Right cardiac atrium (tissue), 5 donors: ENCODE measurements around the gene CD300LG. TPM values are rescaled to one million over a fixed set of nuclear protein-coding genes. Genes with fewer than 3 reads are reported as not detected.

Source experiments
- ATAC-seq, 2 donors: fragments of 200-7000 bp; cut with Tn5 transposase; one replicate each; pipeline versions ENCODE4 v1.8.0 to v1.9.1; 2020; ENCODE audit warnings: moderate library complexity in 2 of 2, mild to moderate bottlenecking in 1 of 2
- DNase-seq, 3 donors: peaks; one replicate each; pipeline ENCODE4 v3.0.0-alpha.2; 2020
- H3K27ac ChIP-seq: one replicate; pipeline ENCODE4 v1.5.1; 2013; ENCODE audit warnings: mild to moderate bottlenecking, low read length, control low read depth, moderate library complexity
- H3K27me3 ChIP-seq: one replicate; pipeline ENCODE4 v1.6.1; 2013; ENCODE audit not compliant: control insufficient read depth, insufficient read depth
- H3K4me1 ChIP-seq: one replicate; pipeline ENCODE4 v1.6.1; 2013; ENCODE audit warnings: low read length; ENCODE audit not compliant: control insufficient read depth, insufficient read depth
- H3K4me3 ChIP-seq: one replicate; pipeline ENCODE4 v1.5.1; 2013; ENCODE audit warnings: low read length, control low read depth
- H3K9me3 ChIP-seq: one replicate; pipeline ENCODE4 v1.6.1; 2013; ENCODE audit warnings: low read length; ENCODE audit not compliant: control insufficient read depth
- WGBS: extraction: QIAGEN DNeasy Blood & Tissue Kit; methylation state at CpG from one replicate; pipeline ENCODE4 v1.1.7; 2013; 5-methylcytosine and 5-hydroxymethylcytosine counted together
- intact Hi-C, 4 donors: fragments of 100-400 bp; cut with DNase I; formaldehyde crosslinking; loops; one replicate each; pipeline versions ENCODE4 v1.11.0 to v1.14.0; 2022 to 2023
- polyA plus RNA-seq: library from polyadenylated mRNA; stranded (reverse); fragments of 200-250 nt; gene quantifications from one replicate; pipeline ENCODE4 v1.2.3, GENCODE V29; 2013
- total RNA-seq, 4 donors: library from RNA; stranded (reverse); fragmentation: NEBNext Ultra II Directional; extraction: Animal tissue kit (Norgen Biotek cat#: 25700); gene quantifications; one replicate each; pipeline ENCODE4 v1.2.1, GENCODE V29; 2021
- donor health status: healthy with polysubstance abuse.
- donor health status: DM: no; HTN: yes; CAD: no.
- donor health status: DM: no; HTN: no; CAD: no.
- donor health status: DM: no; HTN: yes; CAD: no; lungs with severe emphysema.
- donor health status: DM: yes; HTN: yes; CAD: no.

Gene CD300LG
- total and polyA plus RNA-seq, 5 donors: 3.8 to 29.2 (median 11.2) TPM

DNA sequence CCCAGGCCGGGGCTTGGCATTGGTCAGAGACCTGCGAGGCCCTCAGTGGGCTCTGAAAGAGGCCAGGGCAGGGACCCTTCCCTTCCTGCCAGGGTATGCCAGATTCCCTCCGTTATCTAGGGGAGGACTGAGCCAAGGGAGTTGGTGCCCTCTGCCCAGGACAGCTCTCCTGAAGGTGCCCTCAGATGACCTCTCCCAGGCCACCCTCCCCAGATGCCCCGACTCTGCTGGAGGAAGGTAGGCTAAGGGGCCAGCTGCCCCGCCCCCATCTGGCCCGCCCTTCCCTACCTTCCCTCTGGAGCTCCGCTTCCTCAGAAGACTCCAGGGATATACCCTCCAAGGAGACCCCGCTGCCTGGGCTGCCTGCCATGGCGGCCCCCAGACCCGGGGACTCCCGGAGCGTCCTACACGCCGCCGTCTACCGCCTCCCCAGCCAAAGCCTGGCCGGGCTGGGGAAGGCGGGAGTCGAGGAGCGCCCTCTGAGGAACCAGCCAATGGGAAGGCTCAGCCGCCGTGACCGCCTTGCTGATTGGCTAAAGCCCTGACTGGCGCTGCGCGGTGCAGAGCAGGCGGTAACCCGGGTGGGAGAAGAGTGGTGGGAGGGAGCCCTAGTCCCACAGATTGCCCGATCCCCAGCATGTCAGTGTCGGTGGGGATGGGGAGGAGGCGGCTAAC is 53.3 kb downstream of the CD300LG start:
- Histone ChIP-seq H3K9me3 (no peaks in the 10 kb centered on the region), H3K4me1 (no peaks in the 10 kb centered on the region), H3K4me3 (peak overlapping the region; percentile 31), H3K27me3 (no peaks in the 10 kb centered on the region), H3K27ac (no peak overlapping the region)
- ATAC-seq (peak; percentile 97), DNase-seq (peak; percentile 88 to 95 (median 94))
- intact Hi-C loops: no loop called here
- 2% methylated on average over 31 of the region's 31 CpGs for WGBS

DNA sequence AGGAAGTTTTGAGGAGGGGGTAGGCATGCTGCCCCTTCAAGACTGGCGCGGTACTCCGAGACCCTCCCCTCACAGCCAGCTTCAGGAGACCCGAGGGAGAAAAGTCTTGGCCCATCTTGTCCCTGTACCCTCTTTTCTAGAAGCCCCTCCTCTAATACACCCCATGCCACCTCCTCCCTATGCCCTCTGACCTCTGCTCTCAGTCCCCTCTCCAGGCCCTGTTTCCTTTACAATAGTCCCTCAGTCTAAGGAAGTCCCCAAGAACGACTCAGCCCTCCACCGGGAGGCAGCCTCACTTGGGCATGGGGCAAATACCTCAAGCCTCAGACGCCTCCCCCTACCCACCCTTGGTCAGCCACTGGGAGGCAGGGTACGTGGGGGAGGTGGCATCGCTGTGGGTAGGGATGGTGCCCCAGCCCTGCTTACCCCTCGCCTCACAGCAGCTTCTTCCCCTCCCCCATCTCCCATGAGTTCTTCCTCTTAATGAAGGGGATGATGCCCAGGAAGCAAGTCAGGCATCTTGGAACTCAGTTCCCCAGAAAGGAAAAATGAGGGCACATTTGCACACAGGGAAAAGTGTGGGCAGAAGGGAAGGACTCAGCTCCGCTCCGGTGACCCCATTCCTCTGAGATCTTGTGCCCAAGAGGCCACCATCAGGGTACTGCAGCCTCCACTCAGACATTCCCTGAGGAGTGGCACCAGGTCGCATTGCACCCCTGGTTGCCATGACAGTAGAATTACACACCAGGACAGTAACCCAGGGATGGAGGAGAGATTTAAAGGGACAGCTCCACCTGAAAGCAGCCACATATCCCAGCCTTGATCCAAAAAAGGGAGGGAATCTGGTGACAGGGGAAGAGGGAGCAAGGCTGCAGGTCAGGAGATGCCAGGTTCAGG is 54.1 kb downstream of the CD300LG start:
- H3K4me3 ChIP-seq: peak overlapping the region; percentile 31

DNA sequence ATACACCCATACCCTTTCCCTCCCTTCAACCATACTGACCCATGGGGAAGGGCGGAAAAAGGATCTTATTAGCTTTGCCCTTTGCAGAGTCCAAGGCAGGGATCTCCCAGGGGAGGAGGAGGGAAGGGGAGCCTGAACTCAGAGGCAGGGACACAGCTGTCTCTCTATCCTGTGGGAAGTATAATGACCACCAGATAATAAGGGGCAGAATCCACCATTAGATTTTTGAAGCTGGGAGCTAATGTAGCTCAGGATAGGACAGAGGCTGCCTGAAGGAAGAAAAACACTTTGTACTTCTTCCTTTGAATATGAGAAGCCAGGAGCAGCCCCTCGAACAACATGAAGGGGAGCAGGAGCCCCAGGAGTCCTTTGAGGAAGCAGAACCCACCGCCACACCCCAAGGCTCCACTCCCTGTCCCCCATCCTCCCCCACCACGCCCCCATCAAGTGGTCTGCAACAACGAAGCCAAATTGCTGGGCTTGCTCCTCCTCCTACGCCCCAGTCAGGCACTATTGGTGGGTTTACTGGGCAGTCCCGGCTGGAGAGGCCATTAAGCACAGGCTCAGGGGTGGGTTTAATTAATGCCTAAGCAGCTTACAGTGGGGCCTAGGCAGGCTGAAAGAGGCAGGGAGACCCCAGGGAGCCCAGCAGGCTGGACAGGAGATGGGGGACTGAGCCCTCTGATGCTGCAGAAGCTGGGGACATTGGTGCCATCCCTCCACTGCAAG is 55.0 kb downstream of the CD300LG start:
- H3K27ac ChIP-seq: no peak overlapping the region
- no peaks in the 10 kb centered on the region for H3K9me3 ChIP-seq
- no peaks in the 10 kb centered on the region for H3K27me3 ChIP-seq
- WGBS: 67% methylated on average over 7 of the region's 7 CpGs
- DNase-seq: no peak
- H3K4me3 ChIP-seq: no peak overlapping the region
- H3K4me1 ChIP-seq: peaks cover 5% of the 10 kb centered on the region
- ATAC-seq: no peak
- intact Hi-C loops: no loop called here

More for the DNA sequence above, 54.1 kb downstream of the CD300LG start:
- Histone ChIP-seq H3K4me1 (peaks cover 4% of the 10 kb centered on the region), H3K27me3 (no peaks in the 10 kb centered on the region), H3K9me3 (no peaks in the 10 kb centered on the region), H3K27ac (no peak overlapping the region)
- intact Hi-C loops: no loop called here
- WGBS: 35% methylated on average over 13 of the region's 13 CpGs
- no peak for DNase-seq
- ATAC-seq: no peak

GRCh38 chr17:43905400-43905984 is 58.5 kb downstream of the CD300LG start:
- peaks cover 5% of the 10 kb centered on the region for H3K4me1 ChIP-seq
- ATAC-seq: no peak
- intact Hi-C loops: no loop called here
- WGBS: 46% methylated on average over 3 of the region's 3 CpGs
- H3K9me3 ChIP-seq: no peaks in the 10 kb centered on the region
- no peak overlapping the region for H3K27ac ChIP-seq
- no peak for DNase-seq
- H3K27me3 ChIP-seq: no peaks in the 10 kb centered on the region
- peak overlapping the region; percentile 74 for H3K4me3 ChIP-seq

GRCh38 chr17:43905985-43906852 is 59.2 kb downstream of the CD300LG start:
- intact Hi-C loops: no loop called here
- 5% methylated on average over 37 of the region's 37 CpGs for WGBS
- DNase-seq (peak; percentile 80 to 91 (median 88)), ATAC-seq (peak; percentile 76 to 79)
- peak overlapping the region; percentile 74 for H3K4me3 ChIP-seq
- H3K27me3 ChIP-seq: no peaks in the 10 kb centered on the region
- H3K27ac ChIP-seq: no peak overlapping the region
- H3K9me3 ChIP-seq: no peaks in the 10 kb centered on the region
- H3K4me1 ChIP-seq: peaks cover 5% of the 10 kb centered on the region

- Histone ChIP-seq H3K4me1 (peaks cover 5% of the 10 kb centered on the region), H3K4me3 (peak overlapping the region; percentile 74), H3K27ac (peak overlapping the region; percentile 58), H3K9me3 (no peaks in the 10 kb centered on the region), H3K27me3 (no peaks in the 10 kb centered on the region)
- ATAC-seq (peak; percentile 11 to 13), DNase-seq (no peak)
- under 1% methylated on average over 29 of the region's 29 CpGs for WGBS
- intact Hi-C loops: no loop called here
Measured at GRCh38 chr17:43906951-43907424, 60.0 kb downstream of the CD300LG start.

GRCh38 chr17:43907425-43907981 is 60.5 kb downstream of the CD300LG start, which contains the start of gene MPP2:
MPP2 (minus strand) TSS chr17:43907536; CDS start chr17:43904460, 3,076 bp downstream.
- Histone ChIP-seq H3K27ac (peak within 1 kb of the TSS; percentile 58), H3K27me3 (no peaks in the 10 kb centered on the region), H3K4me3 (peak within 1 kb of the TSS; percentile 74), H3K9me3 (no peaks in the 10 kb centered on the region), H3K4me1 (peaks cover 5% of the 10 kb centered on the region)
- intact Hi-C loops: no loop called here
- DNase-seq: peak; percentile 68 to 89 (median 88)
- WGBS: under 1% methylated on average over 36 of the region's 36 CpGs
- ATAC-seq: peak; percentile 74 to 77

DNA sequence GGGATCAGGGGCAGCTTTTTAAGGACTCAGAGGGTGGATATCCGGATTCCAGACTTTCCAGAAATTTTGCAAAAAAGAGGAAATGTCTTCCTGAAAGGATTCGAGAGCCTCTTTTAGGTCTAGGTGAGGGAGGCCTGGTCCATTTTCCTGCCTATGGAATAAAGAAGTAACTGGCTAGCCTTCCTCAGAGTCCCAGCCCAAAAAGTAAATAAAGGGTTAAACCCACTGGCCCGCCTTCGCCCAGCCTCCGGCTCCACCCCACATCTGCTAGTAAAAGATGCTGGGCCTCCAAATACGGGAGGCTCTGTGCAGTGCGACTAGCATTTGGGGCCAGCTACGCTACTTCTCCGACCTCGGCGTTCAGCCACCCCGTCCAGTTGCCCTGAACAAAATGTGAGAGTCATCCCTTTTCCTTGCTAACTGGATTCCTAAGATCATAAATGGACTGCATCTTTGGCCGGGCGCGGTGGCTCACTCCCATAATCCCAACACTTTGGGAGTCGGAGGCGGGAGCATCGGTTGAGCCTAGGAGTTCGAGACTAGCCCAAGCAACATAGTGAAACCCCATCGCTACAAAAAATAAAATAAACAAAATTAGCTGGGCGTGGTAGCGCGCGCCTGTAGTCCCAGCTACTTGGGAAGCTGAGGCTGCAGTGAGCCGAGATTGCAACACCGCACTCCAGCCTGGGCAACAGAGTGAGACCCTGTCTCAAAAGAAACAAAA is 61.2 kb downstream of the CD300LG start:
- no peaks in the 10 kb centered on the region for H3K9me3 ChIP-seq
- intact Hi-C loops: no loop called here
- peak; percentile 74 to 90 (median 87) for DNase-seq
- H3K4me1 ChIP-seq: peaks cover 5% of the 10 kb centered on the region
- ATAC-seq: peak; percentile 72 to 76
- 19% methylated on average over 26 of the region's 26 CpGs for WGBS
- no peaks in the 10 kb centered on the region for H3K27me3 ChIP-seq
- H3K27ac ChIP-seq: peak overlapping the region; percentile 58
- H3K4me3 ChIP-seq: peak overlapping the region; percentile 74

DNA sequence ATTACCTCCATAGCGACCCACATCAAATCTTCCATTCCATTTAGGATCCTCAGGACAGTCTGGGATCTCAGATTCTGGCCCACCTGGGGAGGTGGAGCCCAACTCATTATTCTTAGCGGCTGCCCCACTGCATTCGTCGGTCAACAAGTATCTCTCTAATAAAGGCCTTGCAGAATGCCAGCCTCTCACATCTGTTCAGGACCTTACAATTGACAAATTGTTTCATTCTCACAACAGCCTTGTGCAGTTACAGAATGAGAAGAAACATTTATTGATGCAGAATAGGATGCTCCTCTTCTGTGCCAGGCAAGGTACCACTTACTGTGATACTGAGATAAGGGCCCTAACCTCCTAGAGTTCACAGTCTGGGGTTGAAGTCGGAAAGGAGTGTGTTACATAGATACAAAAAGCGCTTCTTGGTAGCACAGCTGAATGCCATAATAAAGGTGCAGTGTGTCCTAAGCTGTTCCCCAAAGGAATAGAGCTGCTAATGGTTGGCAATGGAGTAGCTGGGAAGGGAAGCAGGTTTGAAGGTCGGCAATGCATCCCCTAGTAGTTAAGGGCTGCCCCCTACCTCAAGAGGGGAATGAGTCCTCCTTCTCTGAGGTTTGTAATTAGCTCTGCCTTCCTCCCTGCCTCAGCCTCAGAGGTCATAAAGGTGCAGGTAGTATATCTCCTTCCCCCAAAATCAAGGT is 62.7 kb downstream of the CD300LG start:
- no peak for DNase-seq
- H3K27me3 ChIP-seq: no peaks in the 10 kb centered on the region
- peaks cover 5% of the 10 kb centered on the region for H3K4me1 ChIP-seq
- no peak overlapping the region for H3K4me3 ChIP-seq
- H3K9me3 ChIP-seq: no peaks in the 10 kb centered on the region
- no peak for ATAC-seq
- intact Hi-C loops: no loop called here
- WGBS: 58% methylated on average over 7 of the region's 7 CpGs
- H3K27ac ChIP-seq: no peak overlapping the region
